Subcutaneous adipose tissue (tissue), 4 donors: ENCODE results near the gene RAPGEF1. TPM values are rescaled to one million over a fixed set of nuclear protein-coding genes. Genes with fewer than 3 reads are reported as not detected.

Experiments
- CTCF ChIP-seq: fragments of 450-650 bp; IDR thresholded peaks from one replicate; pipeline ENCODE4 v1.5.1; 2016; ENCODE audit warnings: low read depth, mild to moderate bottlenecking, control low read depth, antibody characterized with exemption, moderate library complexity
- total RNA-seq, 4 donors: library from RNA; depleted of rRNA; stranded (reverse); fragments of >200 nt; gene quantifications; one replicate each; pipeline ENCODE4 v1.1.0, GENCODE V29; 2016

Gene RAPGEF1
- total RNA-seq, 4 donors from 2014 or later: 47.1 to 79.5 (median 61.4) TPM

- no peak for TF ChIP-seq CTCF
Measured at GRCh38 chr9:131762356-131762932, 22.6 kb upstream of the RAPGEF1 start.

GRCh38 chr9:131759017-131759647 is 19.3 kb upstream of the RAPGEF1 start:
- no peak for TF ChIP-seq CTCF

GRCh38 chr9:131757549-131757948 is 17.7 kb upstream of the RAPGEF1 start:
- no peak for TF ChIP-seq CTCF

DNA sequence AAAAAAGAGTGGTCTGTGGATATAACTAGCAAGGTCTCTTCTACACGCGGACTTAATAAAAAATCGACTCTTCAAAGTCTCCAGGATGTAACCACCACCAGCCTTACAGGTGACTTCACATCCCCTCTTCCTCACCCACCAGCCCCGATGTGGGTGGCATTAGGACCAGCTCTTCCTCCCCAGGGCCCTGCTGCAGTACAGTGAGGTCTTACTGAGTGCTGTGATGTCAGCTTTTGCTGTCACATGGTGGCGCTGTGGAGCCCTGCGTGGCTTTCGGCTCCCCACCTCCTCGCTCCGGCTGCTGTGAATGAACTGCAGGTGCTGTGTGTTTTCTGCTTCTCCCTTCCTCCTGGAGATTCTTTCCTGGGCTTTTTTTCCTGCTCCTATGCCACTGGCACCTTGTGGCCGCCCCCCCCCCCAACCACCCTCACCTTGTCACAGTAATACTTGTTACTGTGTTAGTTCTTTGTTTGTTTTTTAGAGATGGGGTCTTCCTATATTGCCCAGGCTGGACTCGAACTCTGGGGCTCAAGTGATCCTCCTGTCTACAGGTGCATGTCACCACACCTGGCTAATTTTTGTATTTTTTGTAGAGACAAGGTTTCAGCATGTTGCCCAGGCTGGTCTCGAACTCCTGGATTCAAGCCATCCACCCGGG is 15.8 kb upstream of the RAPGEF1 start:
- no peak for TF ChIP-seq CTCF

DNA sequence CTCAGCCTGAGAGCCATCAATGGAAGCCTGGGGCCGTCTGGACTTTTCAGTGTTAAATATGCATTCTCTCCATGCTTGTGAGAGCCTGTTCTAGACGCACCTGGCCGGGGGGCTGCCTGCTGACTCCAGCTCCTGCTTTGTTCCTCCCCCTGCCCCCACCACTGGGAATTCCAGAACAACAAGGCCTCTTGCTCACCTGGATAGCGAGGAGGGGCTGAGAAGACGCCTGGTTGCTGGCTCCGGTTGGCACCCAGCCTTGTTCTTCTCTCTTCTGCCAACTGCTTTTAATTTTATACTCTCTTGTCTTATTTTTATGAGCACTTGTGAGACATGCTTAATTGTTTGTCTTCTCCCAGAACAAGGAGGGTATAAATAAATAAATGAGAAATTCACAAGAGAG is 15.0 kb upstream of the RAPGEF1 start:
- TF ChIP-seq CTCF: no peak

- TF ChIP-seq CTCF: no peak
Measured at GRCh38 chr9:131752231-131752884, 12.5 kb upstream of the RAPGEF1 start.

DNA sequence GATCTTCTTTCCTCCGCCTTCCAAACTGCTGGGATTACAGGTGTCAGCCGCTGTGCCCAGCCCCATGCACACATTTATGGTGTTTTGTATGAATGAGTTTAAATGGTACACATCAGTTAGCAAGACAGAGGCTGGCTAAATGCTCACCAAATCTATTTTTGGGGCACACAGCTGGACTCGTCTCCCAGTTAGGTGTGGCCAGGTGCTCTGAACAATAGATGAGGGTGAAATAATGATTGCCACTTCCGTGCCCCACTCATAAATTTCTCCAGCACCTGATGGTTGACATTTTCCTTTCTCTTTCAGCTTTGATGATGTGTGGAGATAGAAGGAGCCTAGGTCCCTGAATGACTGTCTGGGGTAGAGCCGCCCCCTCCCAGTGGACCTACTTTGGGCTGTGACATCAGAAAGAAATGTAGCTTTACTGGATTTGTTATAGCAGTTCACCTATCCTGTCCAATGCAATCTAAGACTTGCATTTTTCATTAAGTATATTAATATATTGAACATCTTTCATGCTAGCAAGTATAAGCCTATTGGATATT is 8.6 kb upstream of the RAPGEF1 start:
- TF ChIP-seq CTCF: no peak
